ENCODE data around the gene AGO4. TPM values are rescaled to one million over a fixed set of nuclear protein-coding genes. Genes with fewer than 3 reads are reported as not detected.

Gene AGO4
- total RNA-seq, 2 experiments from 2014 or later: 6.5 to 18.6 TPM

- TF ChIP-seq, protein P1, sequence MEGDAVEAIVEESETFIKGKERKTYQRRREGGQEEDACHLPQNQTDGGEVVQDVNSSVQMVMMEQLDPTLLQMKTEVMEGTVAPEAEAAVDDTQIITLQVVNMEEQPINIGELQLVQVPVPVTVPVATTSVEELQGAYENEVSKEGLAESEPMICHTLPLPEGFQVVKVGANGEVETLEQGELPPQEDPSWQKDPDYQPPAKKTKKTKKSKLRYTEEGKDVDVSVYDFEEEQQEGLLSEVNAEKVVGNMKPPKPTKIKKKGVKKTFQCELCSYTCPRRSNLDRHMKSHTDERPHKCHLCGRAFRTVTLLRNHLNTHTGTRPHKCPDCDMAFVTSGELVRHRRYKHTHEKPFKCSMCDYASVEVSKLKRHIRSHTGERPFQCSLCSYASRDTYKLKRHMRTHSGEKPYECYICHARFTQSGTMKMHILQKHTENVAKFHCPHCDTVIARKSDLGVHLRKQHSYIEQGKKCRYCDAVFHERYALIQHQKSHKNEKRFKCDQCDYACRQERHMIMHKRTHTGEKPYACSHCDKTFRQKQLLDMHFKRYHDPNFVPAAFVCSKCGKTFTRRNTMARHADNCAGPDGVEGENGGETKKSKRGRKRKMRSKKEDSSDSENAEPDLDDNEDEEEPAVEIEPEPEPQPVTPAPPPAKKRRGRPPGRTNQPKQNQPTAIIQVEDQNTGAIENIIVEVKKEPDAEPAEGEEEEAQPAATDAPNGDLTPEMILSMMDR (conservative IDR thresholded peaks at IDR 0.05; ENCODE audit: low read length): no peak
- no peak for TF ChIP-seq EZH2phosphoT487 (IDR thresholded peaks at IDR 0.05; ENCODE audit: borderline replicate concordance, low read depth, low read length)
- Histone ChIP-seq H4K20me1 (ENCODE audit: insufficient read depth, low read length) (no peaks in the 10 kb centered on the region), H3K4me1 (ENCODE audit: insufficient read depth, low read length, poor library complexity, severe bottlenecking) (peaks cover 43% of the 10 kb centered on the region), H3K36me3 (ENCODE audit: insufficient read depth, low read length) (peaks cover 4% of the 10 kb centered on the region), H2AFZ (ENCODE audit: low read length) (no peak overlapping the region), H3K9me2 (ENCODE audit: insufficient read depth, low read length) (no peaks in the 10 kb centered on the region), H3K79me2 (ENCODE audit: insufficient read depth, low read depth, low read length) (peaks cover 37% of the 10 kb centered on the region; the same call in 1 of the 2 replicates), H3K4me2 (ENCODE audit: low read length) (peak overlapping the region; percentile 73; the same call in 1 of the 2 replicates), H3K4me3 (ENCODE audit: low read depth, low read length, poor library complexity, severe bottlenecking) (no peak overlapping the region), H3K27ac (ENCODE audit: low read depth, low read length, poor library complexity, severe bottlenecking) (no peak overlapping the region), H3K9me3 (ENCODE audit: low read length) (no peaks in the 10 kb centered on the region)
- CTCF ChIA-PET (ENCODE audit: unreplicated experiment): no interaction called here
- intact Hi-C loops (cut with micrococcal nuclease; ENCODE audit: unreplicated experiment): loop anchor here (5.0 kb wide), 1 partner anchor 202 kb away; the partner anchor contains the start of gene ADPRS
- no peak for DNase-seq (ENCODE audit: low spot score)
- POLR2A ChIA-PET: interaction anchor here (0.5 kb wide), 1 partner anchor 486 kb away, joined by 3 read pairs; no protein-coding TSS in a partner anchor
- BruUV-seq (replicated peaks): no TSS peak
These were observed 77.1 kb downstream of the AGO4 start for GRCh38 chr1:35884934-35885333.

DNA sequence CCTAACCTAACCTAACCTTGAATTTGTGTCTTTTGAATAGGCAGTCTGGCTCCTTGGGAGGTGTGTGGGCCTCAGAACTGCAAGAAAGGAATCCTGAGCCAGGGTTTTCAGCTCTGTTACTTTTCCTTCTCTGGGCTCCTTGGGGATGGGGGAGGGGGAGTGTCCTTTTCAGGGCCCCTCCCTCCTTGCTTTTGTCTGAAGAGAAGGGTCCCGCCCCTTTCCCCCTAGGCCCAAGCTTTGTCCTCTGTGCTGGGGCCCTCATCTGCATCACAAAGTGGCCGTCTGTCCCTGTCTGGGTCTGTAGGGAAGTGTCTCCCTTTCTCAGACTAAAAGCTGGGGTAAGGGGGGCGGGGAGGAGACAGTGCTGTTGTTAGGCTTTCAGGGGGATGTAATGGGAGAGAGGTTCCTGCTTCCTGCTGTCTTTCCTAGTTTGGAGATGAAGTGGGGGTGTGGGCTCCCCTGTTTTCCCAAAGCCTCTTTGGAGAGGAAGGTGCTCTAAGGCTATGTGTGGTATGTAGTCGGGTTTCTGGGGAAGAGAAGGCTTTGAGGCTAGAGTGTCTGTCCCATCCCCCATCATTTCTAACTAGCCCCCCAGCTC lies 78.2 kb downstream of the AGO4 start:
- H2AFZ ChIP-seq (ENCODE audit: low read length): no peak overlapping the region; the same call in 1 of the 2 replicates
- ChIA-PET POLR2A (interaction anchor here (0.5 kb wide), 1 partner anchor 194 kb away, joined by 4 read pairs; no protein-coding TSS in a partner anchor), CTCF (ENCODE audit: unreplicated experiment) (interaction anchor here (0.6 kb wide), 1 partner anchor 25 kb away, joined by 3 read pairs; no protein-coding TSS in a partner anchor)
- peak overlapping the region; percentile 73 for H3K4me2 ChIP-seq (ENCODE audit: low read length)
- peaks cover 43% of the 10 kb centered on the region for H3K4me1 ChIP-seq (ENCODE audit: insufficient read depth, low read length, poor library complexity, severe bottlenecking)
- H3K9me2 ChIP-seq (ENCODE audit: insufficient read depth, low read length): no peaks in the 10 kb centered on the region
- peaks cover 37% of the 10 kb centered on the region; the same call in 1 of the 2 replicates for H3K79me2 ChIP-seq (ENCODE audit: insufficient read depth, low read depth, low read length)
- intact Hi-C loops (cut with micrococcal nuclease; ENCODE audit: unreplicated experiment): no loop called here
- peak; percentile 23 for DNase-seq (ENCODE audit: low spot score)
- no peaks in the 10 kb centered on the region for H3K9me3 ChIP-seq (ENCODE audit: low read length)
- H3K27ac ChIP-seq (ENCODE audit: low read depth, low read length, poor library complexity, severe bottlenecking): peak overlapping the region; percentile 61
- peak overlapping the region; percentile 27 for H3K4me3 ChIP-seq (ENCODE audit: low read depth, low read length, poor library complexity, severe bottlenecking)
- no TSS peak for BruUV-seq (replicated peaks)
- no peak for TF ChIP-seq EZH2phosphoT487 (IDR thresholded peaks at IDR 0.05; ENCODE audit: borderline replicate concordance, low read depth, low read length)
- TF ChIP-seq, protein P1 (conservative IDR thresholded peaks at IDR 0.05; ENCODE audit: low read length): no peak
- peaks cover 12% of the 10 kb centered on the region for H3K36me3 ChIP-seq (ENCODE audit: insufficient read depth, low read length)
- no peaks in the 10 kb centered on the region for H4K20me1 ChIP-seq (ENCODE audit: insufficient read depth, low read length)

Measured in OCI-LY7 (cell line).